ENCODE data around the gene R3HDML. TPM values are rescaled to one million over a fixed set of nuclear protein-coding genes. Genes with fewer than 3 reads are reported as not detected.
"Not testable (repeated sequence)": the region's sequence is repeated elsewhere in the genome, so short reads cannot be mapped to it uniquely, and the experiment has no call there.

The R3HDML gene
- total RNA-seq, 1 donor from 2014 or later: 0.50 TPM

- H3K27ac Mint-ChIP-seq (ENCODE audit: unreplicated experiment): no peak overlapping the region
- no peak for TF ChIP-seq CTCF (IDR thresholded peaks at IDR 0.05)
- no peaks in the 10 kb centered on the region for H3K4me1 Mint-ChIP-seq (ENCODE audit: low read depth)
- H3K27me3 Mint-ChIP-seq (ENCODE audit: low read depth): no peaks in the 10 kb centered on the region
- no peak overlapping the region for H3K4me3 Mint-ChIP-seq (ENCODE audit: unreplicated experiment)
- DNase-seq (ENCODE audit: low spot score): no peak
- no peaks in the 10 kb centered on the region for H3K36me3 Mint-ChIP-seq (ENCODE audit: low read depth)
- no peaks in the 10 kb centered on the region for H3K9me3 Mint-ChIP-seq (ENCODE audit: low read depth)
Measured at GRCh38 chr20:44297721-44298120, 39.1 kb upstream of the R3HDML start.

- not testable (repeated sequence) for H3K27me3 Mint-ChIP-seq (ENCODE audit: low read depth); H3K36me3 Mint-ChIP-seq (ENCODE audit: low read depth); H3K4me1 Mint-ChIP-seq (ENCODE audit: low read depth); H3K9me3 Mint-ChIP-seq (ENCODE audit: low read depth); H3K27ac Mint-ChIP-seq (ENCODE audit: unreplicated experiment); H3K4me3 Mint-ChIP-seq (ENCODE audit: unreplicated experiment); DNase-seq (ENCODE audit: low spot score)
Measured at GRCh38 chr20:44299011-44299535, 37.8 kb upstream of the R3HDML start.

- DNase-seq (ENCODE audit: low spot score): no peak
- no peaks in the 10 kb centered on the region for H3K9me3 Mint-ChIP-seq (ENCODE audit: low read depth)
- H3K4me3 Mint-ChIP-seq (ENCODE audit: unreplicated experiment): no peak overlapping the region
- no peaks in the 10 kb centered on the region for H3K4me1 Mint-ChIP-seq (ENCODE audit: low read depth)
- no peak for TF ChIP-seq CTCF (IDR thresholded peaks at IDR 0.05)
- peaks cover 1% of the 10 kb centered on the region for H3K36me3 Mint-ChIP-seq (ENCODE audit: low read depth)
- no peaks in the 10 kb centered on the region for H3K27me3 Mint-ChIP-seq (ENCODE audit: low read depth)
- no peak overlapping the region for H3K27ac Mint-ChIP-seq (ENCODE audit: unreplicated experiment)
Measured at GRCh38 chr20:44301285-44301684, 35.6 kb upstream of the R3HDML start.

- H3K27me3 Mint-ChIP-seq (ENCODE audit: low read depth): no peaks in the 10 kb centered on the region
- DNase-seq (ENCODE audit: low spot score): no peak
- H3K9me3 Mint-ChIP-seq (ENCODE audit: low read depth): no peaks in the 10 kb centered on the region
- peaks cover 1% of the 10 kb centered on the region for H3K36me3 Mint-ChIP-seq (ENCODE audit: low read depth)
- no peak for TF ChIP-seq CTCF (IDR thresholded peaks at IDR 0.05)
- no peaks in the 10 kb centered on the region for H3K4me1 Mint-ChIP-seq (ENCODE audit: low read depth)
- H3K4me3 Mint-ChIP-seq (ENCODE audit: unreplicated experiment): no peak overlapping the region
- no peak overlapping the region for H3K27ac Mint-ChIP-seq (ENCODE audit: unreplicated experiment)
Measured at GRCh38 chr20:44302026-44302669, 34.7 kb upstream of the R3HDML start.

GRCh38 chr20:44302736-44303135, 34.1 kb upstream of the R3HDML start:
- TF ChIP-seq CTCF (IDR thresholded peaks at IDR 0.05): no peak
- H3K36me3 Mint-ChIP-seq (ENCODE audit: low read depth): peaks cover 1% of the 10 kb centered on the region
- DNase-seq (ENCODE audit: low spot score): no peak
- no peaks in the 10 kb centered on the region for H3K27me3 Mint-ChIP-seq (ENCODE audit: low read depth)
- no peak overlapping the region for H3K4me3 Mint-ChIP-seq (ENCODE audit: unreplicated experiment)
- no peaks in the 10 kb centered on the region for H3K9me3 Mint-ChIP-seq (ENCODE audit: low read depth)
- no peaks in the 10 kb centered on the region for H3K4me1 Mint-ChIP-seq (ENCODE audit: low read depth)
- H3K27ac Mint-ChIP-seq (ENCODE audit: unreplicated experiment): no peak overlapping the region

GRCh38 chr20:44304383-44304782, 32.5 kb upstream of the R3HDML start:
- no peak for TF ChIP-seq CTCF (IDR thresholded peaks at IDR 0.05)
- DNase-seq (ENCODE audit: low spot score): no peak
- H3K27me3 Mint-ChIP-seq (ENCODE audit: low read depth): no peaks in the 10 kb centered on the region
- peaks cover under 1% of the 10 kb centered on the region for H3K4me1 Mint-ChIP-seq (ENCODE audit: low read depth)
- H3K4me3 Mint-ChIP-seq (ENCODE audit: unreplicated experiment): no peak overlapping the region
- no peak overlapping the region for H3K27ac Mint-ChIP-seq (ENCODE audit: unreplicated experiment)
- H3K9me3 Mint-ChIP-seq (ENCODE audit: low read depth): no peaks in the 10 kb centered on the region
- H3K36me3 Mint-ChIP-seq (ENCODE audit: low read depth): peaks cover 1% of the 10 kb centered on the region

Data from chondrocyte (in vitro differentiated cells).